CD14-positive monocyte (primary cell): ENCODE data around the gene TNFSF9. TPM values are rescaled to one million over a fixed set of nuclear protein-coding genes. Genes with fewer than 3 reads are reported as not detected.

ENCODE experiments used
- DNase-seq, 3 donors: peaks; one replicate each; pipeline ENCODE4 v3.0.0-alpha.2; 2011 to 2022
- H2AFZ ChIP-seq: 2 replicates; pipeline ENCODE4 v1.6.0; 2012; ENCODE audit warnings: mild to moderate bottlenecking, low read depth, low read length, inconsistent platforms; ENCODE audit not compliant: insufficient read depth, poor library complexity, severe bottlenecking
- H3K27ac ChIP-seq, 2 donors: 1 replicate in 1 of 2; 2 replicates in 1 of 2; pipeline ENCODE4 v1.5.1; 2012 to 2013; ENCODE audit warnings: low read length in 2 of 2, control low read depth in 1 of 2, inconsistent platforms in 1 of 2, low read depth in 1 of 2, mild to moderate bottlenecking in 1 of 2
- H3K27me3 ChIP-seq, 2 donors: one replicate each; pipeline versions ENCODE4 v1.6.0 to v1.6.1; 2011 to 2013; ENCODE audit warnings: low read length in 2 of 2; ENCODE audit not compliant: control insufficient read depth in 2 of 2, insufficient read depth in 2 of 2
- H3K36me3 ChIP-seq, 2 donors: replicated peaks in 1 of 2; 1 replicate in 1 of 2; 2 replicates in 1 of 2; pipeline versions ENCODE4 v1.5.1 to v1.6.1; 2012 to 2013; ENCODE audit warnings: low read length in 2 of 2, control low read depth in 1 of 2, inconsistent platforms in 1 of 2, mild to moderate bottlenecking in 1 of 2; ENCODE audit not compliant: insufficient read depth in 2 of 2, control insufficient read depth in 1 of 2
- H3K4me1 ChIP-seq, 2 donors: 1 replicate in 1 of 2; 2 replicates in 1 of 2; pipeline versions ENCODE4 v1.5.1 to v1.6.1; 2012 to 2013; ENCODE audit warnings: low read length in 2 of 2, control low read depth in 1 of 2, inconsistent platforms in 1 of 2, mild to moderate bottlenecking in 1 of 2, moderate library complexity in 1 of 2; ENCODE audit not compliant: insufficient read depth in 2 of 2, control insufficient read depth in 1 of 2
- H3K4me2 ChIP-seq: replicated peaks from 2 replicates; pipeline ENCODE3; 2012; ENCODE audit warnings: low read length, moderate library complexity, mild to moderate bottlenecking; ENCODE audit not compliant: poor library complexity, severe bottlenecking; ENCODE audit errors: extremely low read depth
- H3K4me3 ChIP-seq, 3 experiments: fragments of 200-600 bp in 1 of 3; sonication (generic) in 1 of 3; replicated peaks in 1 of 3; 1 replicate in 2 of 3; 2 replicates in 1 of 3; pipeline ENCODE4 v1.5.1; 2011 to 2013; ENCODE audit warnings: low read length in 3 of 3, mild to moderate bottlenecking in 3 of 3, control low read depth in 2 of 3, low read depth in 2 of 3, inconsistent platforms in 1 of 3, moderate library complexity in 1 of 3
- H3K79me2 ChIP-seq: 2 replicates; pipeline ENCODE4 v1.6.0; 2012; ENCODE audit warnings: mild to moderate bottlenecking, control low read depth, inconsistent platforms, low read length, moderate library complexity; ENCODE audit not compliant: insufficient read depth
- H3K9ac ChIP-seq: 2 replicates; pipeline ENCODE4 v1.6.0; 2017; ENCODE audit warnings: low read length, mild to moderate bottlenecking; ENCODE audit not compliant: insufficient read depth, poor library complexity, severe bottlenecking
- H3K9me3 ChIP-seq, 2 donors: replicated peaks in 1 of 2; 1 replicate in 1 of 2; 2 replicates in 1 of 2; pipeline versions ENCODE4 v1.5.1 to v1.6.1; 2012 to 2013; ENCODE audit warnings: low read length in 2 of 2, control low read depth in 1 of 2; ENCODE audit not compliant: control insufficient read depth in 1 of 2, insufficient read depth in 1 of 2
- H4K20me1 ChIP-seq: 2 replicates; pipeline ENCODE4 v1.6.0; 2012; ENCODE audit warnings: mild to moderate bottlenecking, low read length, control low read depth, moderate library complexity; ENCODE audit not compliant: insufficient read depth
- H3K27ac Mint-ChIP-seq, 7 donors: one replicate each; pipeline ENCODE4 v1.8.0; 2020; ENCODE audit warnings: mild to moderate bottlenecking in 7 of 7, mixed read lengths in 7 of 7, moderate library complexity in 6 of 7, inconsistent platforms in 2 of 7
- H3K27me3 Mint-ChIP-seq, 3 donors: one replicate each; pipeline ENCODE4 v1.8.0; 2021 to 2022; ENCODE audit warnings: low read depth in 3 of 3, mild to moderate bottlenecking in 3 of 3, mixed read lengths in 3 of 3, moderate library complexity in 3 of 3, inconsistent platforms in 1 of 3
- H3K36me3 Mint-ChIP-seq, 2 donors: one replicate each; pipeline ENCODE4 v1.8.0; 2020; ENCODE audit warnings: mixed read lengths in 2 of 2, inconsistent platforms in 1 of 2, mild to moderate bottlenecking in 1 of 2
- H3K4me1 Mint-ChIP-seq: one replicate; pipeline ENCODE4 v1.8.0; 2020; ENCODE audit warnings: mild to moderate bottlenecking, mixed read lengths
- H3K4me3 Mint-ChIP-seq, 2 donors: one replicate each; pipeline ENCODE4 v1.8.0; 2020; ENCODE audit warnings: mild to moderate bottlenecking in 2 of 2, mixed read lengths in 2 of 2, moderate library complexity in 1 of 2
- H3K9me3 Mint-ChIP-seq, 7 donors: one replicate each; pipeline ENCODE4 v1.8.0; 2020 to 2022; ENCODE audit warnings: mixed read lengths in 7 of 7, mild to moderate bottlenecking in 6 of 7, moderate library complexity in 6 of 7, inconsistent platforms in 2 of 7
- CTCF ChIP-seq: fragments of 200-600 bp; IDR thresholded peaks from one replicate; pipeline ENCODE4 v1.8.0; 2022; ENCODE audit warnings: antibody characterized with exemption, mild to moderate bottlenecking
- WGBS: methylation state at CpG from one replicate; pipeline ENCODE4 v1.1.5; 2013; ENCODE audit warnings: missing lambda C conversion rate; ENCODE audit not compliant: insufficient coverage; 5-methylcytosine and 5-hydroxymethylcytosine counted together
- intact Hi-C, 2 donors: fragments of 100-400 bp; cut with micrococcal nuclease; formaldehyde crosslinking; loops; one replicate each; pipeline versions ENCODE4 v1.15.0 to v1.15.1; 2023
- polyA plus RNA-seq, 3 donors: library from polyadenylated mRNA; depleted of rRNA in 1 of 3; unstranded in 2 of 3; stranded (reverse) in 1 of 3; fragments of 300-500 nt in 2 of 3; fragments of >200 nt in 1 of 3; fragmentation: Illumina TruSeq in 2 of 3; gene quantifications; 1 replicate in 2 of 3; 2 replicates in 1 of 3; pipeline ENCODE4 v1.2.3, GENCODE V29; 2012 to 2021

Gene TNFSF9
- polyA plus RNA-seq, 3 donors = 3.7 to 4.9 (median 4.3) TPM

GRCh38 chr19:6551091-6551490 is 20.3 kb downstream of the TNFSF9 start:
- no peak for DNase-seq
- WGBS = 100% methylated on average over 1 of the region's 3 CpGs
- TF ChIP-seq CTCF = no peak
- intact Hi-C loops = no loop called here
- Histone ChIP-seq H3K36me3 (no peaks in the 10 kb centered on the region), H3K4me3 (no peak overlapping the region), H3K27me3 (peaks cover 0 to 2% of the 10 kb centered on the region in 2 donors), H3K79me2 (no peaks in the 10 kb centered on the region), H3K9me3 (no peaks in the 10 kb centered on the region), H3K9ac (no peak overlapping the region), H3K27ac (no peak overlapping the region), H2AFZ (no peak overlapping the region), H4K20me1 (no peaks in the 10 kb centered on the region), H3K4me1 (peaks cover 3 to 7% of the 10 kb centered on the region in 2 donors), H3K4me2 (no peak overlapping the region)
- Mint-ChIP-seq H3K27me3 (peaks cover 9 to 20% (median 10%) of the 10 kb centered on the region in 3 donors), H3K4me1 (peaks cover 5% of the 10 kb centered on the region), H3K27ac (no peak overlapping the region), H3K4me3 (no peak overlapping the region), H3K9me3 (peaks cover 0 to 4% (median 2%) of the 10 kb centered on the region in 7 donors), H3K36me3 (no peaks in the 10 kb centered on the region)

- Histone ChIP-seq H4K20me1 (no peaks in the 10 kb centered on the region), H3K4me3 (no peak overlapping the region)
- no peak overlapping the region for H3K27ac Mint-ChIP-seq
Measured at GRCh38 chr19:6551607-6552450, 21.0 kb downstream of the TNFSF9 start.

More at GRCh38 chr19:6551607-6552450, 21.0 kb downstream of the TNFSF9 start:
- H3K4me3 Mint-ChIP-seq = peak overlapping the region in 1 of 2 donors; percentile 15
- no peak overlapping the region for H3K4me2 ChIP-seq
- intact Hi-C loops = no loop called here
- H3K27ac ChIP-seq = no peak overlapping the region
- H3K36me3 ChIP-seq = no peaks in the 10 kb centered on the region
- peaks cover 0 to 4% (median 0%) of the 10 kb centered on the region in 7 donors for H3K9me3 Mint-ChIP-seq
- H3K9ac ChIP-seq = no peak overlapping the region
- no peaks in the 10 kb centered on the region for H3K36me3 Mint-ChIP-seq
- DNase-seq = no peak
- TF ChIP-seq CTCF = peak; percentile 32
- 31% methylated on average over 25 of the region's 28 CpGs for WGBS
- H2AFZ ChIP-seq = no peak overlapping the region
- H3K9me3 ChIP-seq = no peaks in the 10 kb centered on the region
- peaks cover 6 to 19% (median 9%) of the 10 kb centered on the region in 3 donors for H3K27me3 Mint-ChIP-seq
- no peaks in the 10 kb centered on the region for H3K79me2 ChIP-seq
- H3K4me1 Mint-ChIP-seq = peaks cover 5% of the 10 kb centered on the region
- peaks cover 3 to 7% of the 10 kb centered on the region in 2 donors for H3K4me1 ChIP-seq
- H3K27me3 ChIP-seq = peaks cover 0 to 2% of the 10 kb centered on the region in 2 donors
